ENCODE measurements around the gene HS6ST1.
A peak's percentile ranks its signal among the peaks of the same experiment; 100 is the strongest.

The HS6ST1 gene

GRCh38 chr2:128356127-128356526, 37.5 kb upstream of the HS6ST1 start:
- H3K9me3 Mint-ChIP-seq, result peaks cover 1% of the 10 kb centered on the region
- H3K36me3 Mint-ChIP-seq, result no peaks in the 10 kb centered on the region
- ATAC-seq (no peak), DNase-seq (ENCODE audit: low spot score in 2 of 2) (no peak)
- H3K4me1 Mint-ChIP-seq, result no peaks in the 10 kb centered on the region
- H3K4me3 Mint-ChIP-seq, result no peak overlapping the region
- H3K27ac Mint-ChIP-seq, result no peak overlapping the region

DNA sequence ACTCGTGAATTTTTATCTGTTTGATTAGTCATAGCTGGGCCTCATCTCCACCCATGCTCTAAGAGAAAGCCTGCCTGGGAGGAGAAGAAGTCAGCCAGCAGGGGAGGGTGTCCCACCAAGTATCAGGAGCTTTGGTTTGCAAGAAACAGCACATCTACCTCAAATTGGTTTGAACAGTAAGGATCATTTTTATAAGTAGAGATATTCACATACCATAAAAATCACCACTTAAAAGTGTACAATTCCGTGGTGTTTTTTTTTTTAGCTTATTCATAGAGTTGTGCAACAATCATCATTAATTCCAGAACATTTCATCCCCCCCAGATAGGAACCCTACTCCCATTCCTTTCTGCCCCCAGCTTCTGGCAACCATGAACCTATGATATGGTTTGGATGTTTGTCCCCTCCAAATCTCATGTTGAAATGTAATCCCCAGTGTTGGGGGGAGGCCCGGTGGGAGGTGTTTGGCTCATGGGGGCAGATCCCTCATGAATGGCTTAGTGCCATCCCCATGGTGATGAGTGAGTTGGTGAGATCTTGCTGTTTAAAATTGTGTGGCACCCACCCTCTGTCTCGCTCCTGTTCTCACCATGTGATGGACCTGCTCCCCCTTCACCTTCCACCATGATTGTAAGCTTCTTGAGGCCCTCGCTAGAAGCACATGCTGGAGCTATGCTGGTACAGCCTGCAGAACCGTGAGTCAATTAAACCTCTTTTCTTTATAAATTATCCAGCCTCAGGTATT, 36.2 kb upstream of the HS6ST1 start:
- ATAC-seq (no peak), DNase-seq (ENCODE audit: low spot score in 2 of 2) (peak in 1 of 2 donors; percentile 15)
- Mint-ChIP-seq H3K4me3 (no peak overlapping the region), H3K4me1 (no peaks in the 10 kb centered on the region), H3K9me3 (peaks cover 3% of the 10 kb centered on the region), H3K27ac (no peak overlapping the region), H3K36me3 (no peaks in the 10 kb centered on the region)

DNA sequence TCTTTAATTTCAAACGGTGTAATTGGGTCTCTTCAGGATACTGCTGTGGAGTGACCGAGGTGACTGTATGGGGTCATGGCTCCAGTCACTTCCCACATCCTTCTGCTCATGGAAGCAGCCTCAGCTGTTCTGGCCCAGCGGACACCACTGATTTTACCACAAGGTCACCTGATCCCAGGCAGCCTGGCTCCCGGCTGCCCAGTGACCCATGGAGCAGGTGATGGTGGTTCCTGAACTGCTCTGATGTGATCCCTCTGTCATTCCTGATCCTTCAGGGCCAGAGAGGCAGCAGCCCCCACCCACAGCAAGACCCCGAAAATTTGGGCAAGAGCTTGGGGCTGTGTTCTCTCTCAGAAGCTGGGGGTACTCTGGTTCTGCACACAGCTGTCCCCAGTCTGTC, 35.5 kb upstream of the HS6ST1 start:
- DNase-seq (ENCODE audit: low spot score in 2 of 2), result peak in 1 of 2 donors; percentile 26
- no peaks in the 10 kb centered on the region for H3K36me3 Mint-ChIP-seq
- no peak overlapping the region for H3K4me3 Mint-ChIP-seq
- no peak overlapping the region for H3K27ac Mint-ChIP-seq
- peaks cover 3% of the 10 kb centered on the region for H3K9me3 Mint-ChIP-seq
- H3K4me1 Mint-ChIP-seq, result no peaks in the 10 kb centered on the region
- ATAC-seq, result no peak

DNA sequence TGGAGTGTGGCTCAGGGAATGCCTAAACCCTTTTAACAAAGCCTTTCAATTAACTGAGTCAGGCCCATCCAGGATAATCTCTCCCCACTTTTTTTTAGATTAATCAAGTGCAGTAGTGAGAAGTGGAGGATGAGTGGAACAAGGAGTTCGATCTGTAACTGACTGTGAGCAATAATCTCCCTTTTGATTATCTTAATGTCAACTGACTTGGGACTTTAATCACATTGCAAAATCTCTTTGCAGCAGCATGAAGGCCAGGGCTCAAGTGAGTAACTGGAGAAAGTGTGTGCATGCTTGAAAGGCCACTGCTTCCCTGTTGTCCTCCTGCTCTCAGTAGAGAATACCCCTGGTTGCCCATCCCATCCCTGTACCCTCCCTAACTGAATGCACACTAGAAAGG, 32.1 kb upstream of the HS6ST1 start:
- no peak for ATAC-seq
- H3K27ac Mint-ChIP-seq, result no peak overlapping the region
- peaks cover 3% of the 10 kb centered on the region for H3K9me3 Mint-ChIP-seq
- no peak overlapping the region for H3K4me3 Mint-ChIP-seq
- no peaks in the 10 kb centered on the region for H3K36me3 Mint-ChIP-seq
- H3K4me1 Mint-ChIP-seq, result no peaks in the 10 kb centered on the region
- no peak for DNase-seq (ENCODE audit: low spot score in 2 of 2)

- Mint-ChIP-seq H3K4me3 (no peak overlapping the region), H3K36me3 (no peaks in the 10 kb centered on the region), H3K4me1 (no peaks in the 10 kb centered on the region), H3K9me3 (peaks cover 3% of the 10 kb centered on the region), H3K27ac (no peak overlapping the region)
- no peak for ATAC-seq
- no peak for DNase-seq (ENCODE audit: low spot score in 2 of 2)
Observed at GRCh38 chr2:128348701-128349100, 30.0 kb upstream of the HS6ST1 start.

DNA sequence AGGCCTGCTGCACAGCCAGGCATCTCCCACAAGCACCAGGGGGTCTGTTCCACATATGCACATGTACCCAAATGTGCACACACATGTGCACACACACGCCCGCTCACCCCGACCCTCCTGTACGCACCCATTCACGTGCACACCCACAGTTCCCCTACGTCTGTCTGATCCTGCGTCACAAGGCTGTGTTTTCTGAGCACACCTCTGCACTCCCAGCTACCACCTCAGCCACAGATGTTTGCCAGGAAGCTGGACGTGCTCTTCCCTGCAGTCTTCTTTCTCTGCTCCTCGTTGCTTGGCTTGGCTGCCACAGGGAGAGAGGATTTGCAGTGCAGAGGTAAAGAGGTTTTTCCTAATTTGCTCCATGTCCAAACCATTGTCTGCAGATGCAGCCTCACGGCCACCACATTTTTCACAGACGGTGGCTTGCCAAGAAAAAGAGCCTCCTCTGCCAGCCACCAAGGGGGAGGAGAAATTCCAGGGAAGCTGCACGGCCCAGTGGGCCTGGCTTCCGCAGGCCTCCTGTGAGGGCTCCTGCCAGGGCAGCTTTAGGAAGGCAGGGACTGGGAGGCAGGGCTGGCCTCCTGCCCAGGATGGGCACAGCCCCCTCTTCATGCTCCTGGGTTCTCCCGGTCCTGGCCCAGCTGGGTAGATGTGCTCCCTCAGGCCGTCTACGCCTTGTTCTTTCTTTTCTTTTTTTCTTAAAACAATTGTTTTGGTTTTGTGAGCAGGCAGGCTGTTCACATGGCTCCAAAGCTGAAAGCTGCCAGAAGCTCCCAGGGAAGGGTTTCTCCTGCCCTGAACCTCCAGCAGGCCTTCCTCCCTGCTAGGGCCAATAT, 29.3 kb upstream of the HS6ST1 start:
- H3K4me1 Mint-ChIP-seq, result no peaks in the 10 kb centered on the region
- peaks cover 3% of the 10 kb centered on the region for H3K9me3 Mint-ChIP-seq
- H3K4me3 Mint-ChIP-seq, result no peak overlapping the region
- ATAC-seq, result peak; percentile 13
- H3K27ac Mint-ChIP-seq, result no peak overlapping the region
- DNase-seq (ENCODE audit: low spot score in 2 of 2), result peak in 1 of 2 donors; percentile 34
- H3K36me3 Mint-ChIP-seq, result no peaks in the 10 kb centered on the region

GRCh38 chr2:128347171-128347558, 28.5 kb upstream of the HS6ST1 start:
- Mint-ChIP-seq H3K4me3 (no peak overlapping the region), H3K9me3 (peaks cover 6% of the 10 kb centered on the region), H3K27ac (no peak overlapping the region), H3K4me1 (no peaks in the 10 kb centered on the region), H3K36me3 (no peaks in the 10 kb centered on the region)
- DNase-seq (ENCODE audit: low spot score in 2 of 2) (no peak), ATAC-seq (peak; percentile 19)

- H3K4me3 Mint-ChIP-seq, result no peak overlapping the region
- no peaks in the 10 kb centered on the region for H3K4me1 Mint-ChIP-seq
- DNase-seq (ENCODE audit: low spot score in 2 of 2) (peak in 1 of 2 donors; percentile 40), ATAC-seq (no peak)
- H3K27ac Mint-ChIP-seq, result no peak overlapping the region
- peaks cover 9% of the 10 kb centered on the region for H3K9me3 Mint-ChIP-seq
- no peaks in the 10 kb centered on the region for H3K36me3 Mint-ChIP-seq
Observed at GRCh38 chr2:128346291-128347170, 27.9 kb upstream of the HS6ST1 start.

GRCh38 chr2:128345436-128346165, 26.9 kb upstream of the HS6ST1 start:
- Mint-ChIP-seq H3K9me3 (peaks cover 7% of the 10 kb centered on the region), H3K27ac (no peak overlapping the region), H3K36me3 (peaks cover 7% of the 10 kb centered on the region), H3K4me3 (no peak overlapping the region), H3K4me1 (no peaks in the 10 kb centered on the region)
- ATAC-seq, result no peak
- DNase-seq (ENCODE audit: low spot score in 2 of 2), result peak in 1 of 2 donors; percentile 18

GRCh38 chr2:128344101-128344500, 25.4 kb upstream of the HS6ST1 start:
- no peak overlapping the region for H3K27ac Mint-ChIP-seq

DNA sequence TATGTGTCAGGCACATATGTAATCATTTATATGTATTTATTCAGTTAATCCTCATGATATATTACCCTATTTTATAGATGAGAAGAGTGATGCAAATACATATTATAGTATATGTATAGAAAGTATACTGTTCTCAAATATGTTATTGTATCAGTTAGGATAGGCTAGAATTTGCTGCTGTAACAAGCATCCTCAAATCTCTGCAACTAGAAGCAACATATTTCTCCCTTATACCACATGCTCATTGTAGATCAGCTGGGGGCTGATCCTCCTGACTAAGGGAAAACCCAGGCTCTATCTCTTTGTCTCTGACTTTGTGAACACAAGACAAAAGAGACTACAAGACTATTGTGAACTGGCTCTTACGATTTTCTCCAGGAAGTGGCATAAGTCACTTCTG, 24.8 kb upstream of the HS6ST1 start:
- Mint-ChIP-seq H3K36me3 (peaks cover 14% of the 10 kb centered on the region), H3K4me1 (no peaks in the 10 kb centered on the region), H3K4me3 (no peak overlapping the region), H3K27ac (no peak overlapping the region), H3K9me3 (peaks cover 10% of the 10 kb centered on the region)
- DNase-seq (ENCODE audit: low spot score in 2 of 2) (no peak), ATAC-seq (no peak)

More at GRCh38 chr2:128344101-128344500, 25.4 kb upstream of the HS6ST1 start:
- Mint-ChIP-seq H3K4me1 (no peaks in the 10 kb centered on the region), H3K36me3 (peaks cover 14% of the 10 kb centered on the region), H3K9me3 (peaks cover 10% of the 10 kb centered on the region), H3K4me3 (no peak overlapping the region)
- DNase-seq (ENCODE audit: low spot score in 2 of 2) (peak in 1 of 2 donors; percentile 17), ATAC-seq (no peak)

DNA sequence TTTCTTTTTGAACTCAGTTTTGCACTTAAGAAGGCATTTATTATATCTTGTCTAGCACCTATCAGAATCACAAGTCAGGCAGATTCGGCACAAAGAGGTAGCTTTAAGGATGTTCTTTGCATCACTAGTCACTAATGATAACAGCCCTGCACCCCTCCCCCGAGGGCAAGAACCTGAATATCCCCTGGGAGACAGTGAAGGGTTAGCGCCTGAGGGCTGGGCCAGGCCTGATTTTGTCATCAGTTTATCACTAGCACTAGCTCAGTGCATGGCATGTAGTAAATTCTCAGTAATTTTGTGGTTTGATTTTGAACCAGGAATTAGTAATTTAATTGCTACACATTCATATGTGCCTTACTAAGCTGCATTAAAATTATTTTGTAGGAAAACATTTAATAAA, 23.9 kb upstream of the HS6ST1 start:
- no peak overlapping the region for H3K4me3 Mint-ChIP-seq
- H3K4me1 Mint-ChIP-seq, result no peaks in the 10 kb centered on the region
- H3K27ac Mint-ChIP-seq, result no peak overlapping the region
- H3K36me3 Mint-ChIP-seq, result peaks cover 14% of the 10 kb centered on the region
- H3K9me3 Mint-ChIP-seq, result peaks cover 10% of the 10 kb centered on the region
- no peak for DNase-seq (ENCODE audit: low spot score in 2 of 2)
- no peak for ATAC-seq

GRCh38 chr2:128341621-128342020, 23.0 kb upstream of the HS6ST1 start:
- H3K36me3 Mint-ChIP-seq, result peaks cover 14% of the 10 kb centered on the region
- no peak overlapping the region for H3K4me3 Mint-ChIP-seq
- H3K9me3 Mint-ChIP-seq, result peaks cover 10% of the 10 kb centered on the region
- ATAC-seq, result no peak
- H3K4me1 Mint-ChIP-seq, result no peaks in the 10 kb centered on the region
- H3K27ac Mint-ChIP-seq, result no peak overlapping the region
- DNase-seq (ENCODE audit: low spot score in 2 of 2), result no peak

- Mint-ChIP-seq H3K4me3 (no peak overlapping the region), H3K27ac (no peak overlapping the region), H3K36me3 (no peaks in the 10 kb centered on the region), H3K4me1 (peaks cover 9% of the 10 kb centered on the region), H3K9me3 (peaks cover 24% of the 10 kb centered on the region)
- DNase-seq (ENCODE audit: low spot score in 2 of 2), result no peak
- ATAC-seq, result no peak
Observed at GRCh38 chr2:128332091-128332634, 13.5 kb upstream of the HS6ST1 start.
